Measurements from ENCODE around the gene GRAMD2A.

The GRAMD2A gene

DNA sequence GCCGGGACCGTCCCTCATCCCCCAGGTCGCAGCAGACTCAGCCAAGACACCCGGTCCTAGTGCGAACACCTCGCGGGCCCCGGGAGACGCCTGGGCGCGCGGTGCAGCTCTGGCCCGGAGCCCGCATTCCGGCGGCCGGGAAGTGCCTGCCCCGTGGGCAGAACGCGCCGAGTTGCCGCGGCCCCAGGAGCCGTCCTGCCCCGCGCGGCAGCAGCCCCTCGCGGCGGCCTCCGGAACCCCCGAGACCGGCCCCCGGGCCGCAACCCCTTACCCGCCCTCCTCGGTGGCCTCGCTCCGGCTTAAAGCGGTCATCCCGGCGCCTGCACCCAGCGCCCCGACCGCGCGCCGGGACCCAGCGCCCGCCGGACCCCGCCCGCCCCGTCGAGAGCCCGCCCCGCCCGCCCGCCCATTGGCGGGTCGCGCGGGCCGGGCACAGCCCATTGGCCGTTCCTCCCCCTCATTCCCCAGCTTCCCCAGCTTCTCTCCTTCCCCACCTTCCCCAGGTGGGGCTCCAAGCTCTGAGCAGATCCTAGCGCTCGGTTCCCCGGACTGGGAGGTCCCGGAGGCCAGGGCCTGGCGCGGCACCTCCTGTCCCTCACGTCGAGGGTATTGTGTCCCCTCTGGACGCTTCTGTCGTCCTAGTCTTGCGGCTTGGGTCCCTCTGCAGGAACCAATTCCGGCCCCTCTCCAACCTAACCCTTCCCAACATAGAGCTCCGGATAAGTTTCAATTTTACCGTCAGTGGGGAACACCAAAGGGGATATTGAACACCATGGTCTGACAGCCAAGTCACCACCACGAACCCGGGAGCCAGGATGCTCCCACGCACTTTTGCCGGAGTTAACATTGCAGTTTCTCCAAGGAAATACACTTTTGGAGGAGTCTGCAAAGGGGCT, at the start of gene GRAMD2A:
TSS of gene GRAMD2A (minus strand) at position 328 of the 896 bp plus-strand sequence.
- DNase-seq = no peak

DNA sequence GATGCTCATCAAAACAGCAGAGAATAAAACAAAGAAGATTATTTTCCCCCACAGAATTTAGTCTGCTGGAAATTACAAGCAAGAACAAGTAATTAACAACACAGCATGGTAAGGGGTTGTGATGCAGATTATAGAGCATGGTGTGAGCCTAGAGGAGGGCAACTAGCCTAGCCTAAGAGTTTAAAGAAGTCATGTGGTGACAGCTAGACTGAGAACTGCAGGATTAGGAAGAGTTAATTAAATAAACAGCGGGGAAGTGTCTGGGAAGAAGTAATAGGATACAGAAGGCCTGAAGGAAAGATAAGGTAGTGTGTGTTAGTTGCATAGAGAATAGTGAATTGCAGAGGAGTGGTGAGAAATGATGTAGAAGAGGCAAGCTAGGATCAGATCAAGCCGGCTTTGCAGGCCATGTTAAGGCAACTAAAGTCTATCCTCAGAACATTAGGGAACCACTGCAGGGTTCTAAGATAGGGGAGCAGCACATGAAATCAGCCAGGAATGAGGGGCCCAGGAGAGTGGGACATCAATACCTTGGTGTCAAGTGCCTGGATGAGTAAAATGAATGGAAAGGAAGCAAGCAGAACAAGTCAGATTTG, 45.3 kb upstream of the GRAMD2A start:
- no peak for DNase-seq

DNA sequence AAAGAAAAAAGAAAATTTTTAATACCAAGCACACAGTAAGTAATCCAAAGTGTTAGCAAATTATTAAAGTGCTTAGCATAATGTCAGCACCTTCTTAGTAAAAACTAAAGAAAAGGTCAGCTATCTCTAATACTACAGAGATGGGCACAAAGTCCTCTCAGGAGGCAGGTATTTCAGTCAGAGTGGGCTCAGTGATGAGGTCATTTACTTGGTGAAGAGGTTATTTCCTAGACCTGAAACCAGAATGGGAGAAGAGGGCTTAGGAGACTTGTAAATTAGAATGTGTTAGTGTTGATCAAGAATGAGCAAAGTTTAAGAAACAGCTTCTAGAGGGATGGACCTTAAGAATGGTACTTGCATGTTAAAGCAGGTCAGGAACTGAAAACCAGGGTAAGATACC, 42.1 kb upstream of the GRAMD2A start:
- DNase-seq = no peak

DNA sequence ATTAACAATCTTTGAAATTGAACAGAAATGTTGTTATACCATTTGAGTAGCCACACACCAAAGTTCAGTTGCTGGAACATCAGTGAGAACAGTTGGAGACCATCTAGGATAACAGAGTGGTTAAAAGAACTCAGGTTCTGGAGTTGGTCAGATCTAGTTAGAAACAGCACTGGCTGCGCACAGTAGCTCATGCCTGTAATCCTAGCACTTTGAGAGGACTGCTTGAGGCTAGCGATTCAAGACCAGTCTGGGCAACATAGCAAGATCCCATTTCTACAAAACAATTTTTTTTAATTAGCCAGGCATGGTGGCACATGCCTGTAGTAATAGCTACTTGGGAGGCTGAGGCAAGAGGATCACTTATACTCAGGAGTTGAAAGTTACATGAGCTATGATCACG, 41.0 kb upstream of the GRAMD2A start:
- no peak for DNase-seq

DNA sequence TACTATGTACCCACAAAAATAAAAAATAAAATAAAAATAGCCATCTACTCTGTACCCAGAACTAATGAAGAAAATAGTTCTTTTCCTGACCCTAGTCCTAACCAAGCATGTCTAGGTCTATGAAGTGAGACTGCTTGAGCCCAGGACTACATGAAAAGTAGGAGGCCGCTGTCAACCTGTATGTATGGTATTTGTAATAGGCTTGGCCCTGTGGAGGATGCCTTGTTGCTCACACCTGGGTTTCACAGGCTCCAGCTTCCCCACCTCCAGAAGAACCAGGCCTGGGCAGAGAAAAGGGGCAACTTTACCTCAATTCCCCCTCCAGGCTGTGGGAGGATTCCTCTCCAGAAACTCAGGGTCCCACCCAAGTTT, 40.3 kb upstream of the GRAMD2A start:
- no peak for DNase-seq

DNA sequence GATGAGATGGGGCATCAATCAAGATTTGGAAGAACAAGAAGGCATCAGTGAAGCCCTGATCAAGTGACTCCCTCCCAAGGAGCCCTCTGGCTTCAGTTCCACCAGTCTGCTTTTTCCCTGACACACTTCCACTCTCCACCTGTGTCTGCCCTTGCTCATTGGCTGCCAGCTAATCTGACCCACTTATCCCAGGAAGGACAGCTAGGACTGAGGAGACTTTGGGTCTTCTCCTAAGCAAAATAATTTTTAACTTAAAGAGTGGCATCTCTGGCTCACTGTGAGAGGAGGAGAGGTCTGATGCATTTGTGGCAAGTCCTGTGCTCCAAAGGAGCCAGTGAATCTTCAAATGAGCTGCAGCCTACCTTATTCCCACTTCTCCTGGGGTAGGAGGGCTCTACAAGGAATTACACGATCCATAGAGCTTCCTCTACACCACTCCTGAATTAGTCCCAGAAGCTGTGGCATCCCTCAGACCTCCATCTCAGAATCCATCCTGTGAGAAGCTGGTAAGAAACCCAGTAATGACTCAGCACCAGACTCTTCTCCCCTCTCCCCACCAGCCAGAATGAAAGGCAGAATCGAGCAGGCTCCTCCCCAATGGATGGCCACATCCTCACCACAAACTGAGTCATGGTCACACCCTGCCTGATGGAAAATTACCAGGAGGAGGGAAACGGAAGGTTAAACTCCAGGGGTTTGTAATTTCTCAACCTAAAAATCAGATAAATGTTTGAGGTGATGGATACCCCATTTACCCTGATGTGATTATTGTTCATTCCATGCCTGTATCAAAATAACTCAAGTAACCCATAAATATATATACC, 39.7 kb upstream of the GRAMD2A start:
- DNase-seq = no peak

DNA sequence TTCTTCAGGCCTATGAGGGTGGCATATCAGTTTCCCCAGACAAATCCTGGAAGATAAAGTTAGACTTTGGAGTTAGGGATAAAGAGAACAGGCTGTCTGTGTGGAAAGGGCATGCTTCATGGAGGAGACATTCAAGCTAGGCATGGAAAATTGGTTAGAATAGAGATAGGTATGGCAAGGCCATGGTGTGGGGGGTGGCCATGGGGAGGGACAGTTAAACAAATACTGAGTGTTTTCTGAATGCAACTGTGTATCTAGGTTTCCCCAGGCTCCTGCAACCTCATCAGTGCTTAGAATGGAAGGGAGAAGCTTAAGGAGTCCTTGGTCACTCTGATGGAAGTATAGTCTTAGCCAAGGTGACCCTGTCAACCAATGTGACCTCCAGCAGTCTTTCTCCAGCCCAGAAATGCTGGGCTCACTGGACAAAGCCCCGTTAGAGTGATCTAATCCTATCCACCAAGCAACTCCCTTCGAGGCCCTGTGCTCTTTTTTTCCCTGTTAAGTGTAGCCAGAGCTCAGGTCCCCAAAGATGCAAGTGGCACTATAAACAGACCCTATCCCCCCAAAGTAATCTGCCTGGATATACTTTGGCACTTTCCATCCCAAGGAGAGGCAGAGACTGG, 38.9 kb upstream of the GRAMD2A start:
- no peak for DNase-seq

DNA sequence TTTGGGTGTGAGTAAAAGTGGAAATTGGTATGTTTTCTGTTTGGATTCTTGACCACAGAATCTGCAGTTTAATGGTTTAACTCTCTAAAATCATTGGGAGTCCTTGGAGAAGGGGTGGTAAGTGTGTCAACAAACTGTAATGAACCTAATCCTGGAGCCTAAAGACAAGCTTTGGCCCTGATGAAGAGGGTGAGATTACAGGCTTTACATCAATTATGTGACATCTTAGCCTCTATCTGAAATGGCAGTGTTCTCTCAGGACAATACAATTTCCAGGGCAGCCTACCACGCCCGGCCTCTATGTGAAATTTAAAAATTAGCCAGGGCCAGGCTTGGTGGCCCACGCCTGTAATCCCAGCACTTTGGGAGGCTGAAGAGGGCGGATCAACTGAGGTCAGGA, 37.7 kb upstream of the GRAMD2A start:
- DNase-seq = no peak

DNA sequence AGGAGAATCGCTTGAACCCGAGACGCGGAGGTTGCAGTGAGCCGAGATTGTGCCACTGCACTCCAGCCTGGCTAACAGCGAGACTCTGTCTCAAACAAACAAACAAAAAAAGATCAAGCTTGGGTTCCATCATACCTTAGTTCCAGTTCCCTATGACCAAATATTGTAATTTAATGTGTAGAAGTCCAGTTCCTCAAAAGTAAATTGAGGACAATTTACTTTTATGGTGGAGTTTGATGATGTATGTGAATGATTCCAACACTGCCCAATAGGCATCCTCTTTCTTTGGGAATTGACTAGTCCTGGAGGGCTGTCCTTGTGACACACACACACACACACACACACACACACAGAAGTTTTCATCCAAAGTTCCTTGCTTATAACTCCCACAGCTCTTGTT, 36.2 kb upstream of the GRAMD2A start:
- no peak for DNase-seq

DNA sequence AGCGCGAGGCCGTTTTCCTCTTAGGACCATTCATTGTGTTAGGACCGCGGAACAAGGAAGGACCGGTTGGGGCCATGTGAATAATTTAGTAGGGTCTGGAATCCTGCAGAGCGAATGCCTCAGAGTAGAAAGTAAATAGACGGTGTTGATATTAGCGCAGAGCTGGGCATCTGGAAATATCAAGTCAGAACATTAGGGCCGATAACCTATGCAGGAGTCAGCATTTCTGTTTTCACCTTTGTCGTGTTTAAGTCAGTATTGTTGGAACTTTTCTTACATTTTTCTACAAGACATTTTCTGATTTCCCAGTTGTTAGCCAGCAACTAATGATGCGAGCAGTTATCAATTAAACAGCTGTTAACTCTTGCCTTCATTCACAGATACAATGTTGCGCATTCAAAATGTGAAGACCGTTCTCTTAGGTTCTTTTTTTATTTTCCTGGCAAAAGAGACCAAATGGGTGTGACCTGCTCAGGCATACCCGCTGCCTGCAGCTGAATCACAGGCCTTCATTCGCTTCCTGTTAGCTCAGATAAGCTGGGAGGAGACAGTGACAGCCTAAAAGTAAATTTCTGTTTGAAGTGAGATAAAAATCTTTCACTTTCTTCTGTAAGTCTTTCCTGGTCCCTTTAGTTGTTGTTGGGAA, 34.4 kb upstream of the GRAMD2A start:
- DNase-seq = peak; percentile 79

DNA sequence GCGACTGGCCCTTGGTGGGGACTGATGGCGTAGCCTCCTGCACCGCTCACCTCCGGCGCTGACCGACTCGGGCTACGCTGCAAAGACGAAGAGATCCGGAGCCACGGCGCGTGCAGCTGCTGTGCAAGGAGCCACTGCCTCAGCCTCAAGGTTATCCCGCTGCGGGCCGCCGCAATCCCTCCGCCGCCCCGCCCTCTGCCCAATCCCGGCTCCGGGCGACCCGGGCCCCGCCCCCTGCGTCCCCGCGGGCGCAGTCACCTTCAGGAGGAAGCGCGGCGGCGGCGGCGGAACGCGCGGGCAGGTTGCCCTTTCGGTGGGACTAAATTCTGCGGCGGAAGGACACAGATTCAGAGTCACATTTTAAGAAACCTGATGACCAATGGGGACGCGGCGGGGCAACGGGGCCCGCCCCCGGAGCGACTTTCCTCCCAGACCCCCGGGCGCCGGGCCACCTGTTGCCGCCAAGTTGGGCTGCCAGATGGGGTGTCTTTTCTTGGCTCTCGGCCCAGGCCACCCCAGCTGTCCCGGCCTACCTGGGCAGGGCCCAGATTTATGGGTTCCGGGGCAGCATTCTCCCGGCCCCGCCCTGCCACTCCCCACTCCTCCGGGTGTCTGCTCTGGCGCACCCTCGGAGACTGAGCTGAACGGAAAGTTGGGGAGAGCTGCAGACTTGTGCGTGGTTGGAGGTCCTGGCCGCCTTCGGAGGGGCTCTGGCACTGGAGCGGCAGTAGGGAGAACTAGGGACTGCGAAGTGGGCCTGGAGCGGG, 33.7 kb upstream of the GRAMD2A start, which contains the start of gene PKM:
TSS of gene PKM (minus strand) at position 125 of the 767 bp plus-strand sequence. CDS start 12,093 bp downstream, outside the sequence.
- peak; percentile 99 for DNase-seq

DNA sequence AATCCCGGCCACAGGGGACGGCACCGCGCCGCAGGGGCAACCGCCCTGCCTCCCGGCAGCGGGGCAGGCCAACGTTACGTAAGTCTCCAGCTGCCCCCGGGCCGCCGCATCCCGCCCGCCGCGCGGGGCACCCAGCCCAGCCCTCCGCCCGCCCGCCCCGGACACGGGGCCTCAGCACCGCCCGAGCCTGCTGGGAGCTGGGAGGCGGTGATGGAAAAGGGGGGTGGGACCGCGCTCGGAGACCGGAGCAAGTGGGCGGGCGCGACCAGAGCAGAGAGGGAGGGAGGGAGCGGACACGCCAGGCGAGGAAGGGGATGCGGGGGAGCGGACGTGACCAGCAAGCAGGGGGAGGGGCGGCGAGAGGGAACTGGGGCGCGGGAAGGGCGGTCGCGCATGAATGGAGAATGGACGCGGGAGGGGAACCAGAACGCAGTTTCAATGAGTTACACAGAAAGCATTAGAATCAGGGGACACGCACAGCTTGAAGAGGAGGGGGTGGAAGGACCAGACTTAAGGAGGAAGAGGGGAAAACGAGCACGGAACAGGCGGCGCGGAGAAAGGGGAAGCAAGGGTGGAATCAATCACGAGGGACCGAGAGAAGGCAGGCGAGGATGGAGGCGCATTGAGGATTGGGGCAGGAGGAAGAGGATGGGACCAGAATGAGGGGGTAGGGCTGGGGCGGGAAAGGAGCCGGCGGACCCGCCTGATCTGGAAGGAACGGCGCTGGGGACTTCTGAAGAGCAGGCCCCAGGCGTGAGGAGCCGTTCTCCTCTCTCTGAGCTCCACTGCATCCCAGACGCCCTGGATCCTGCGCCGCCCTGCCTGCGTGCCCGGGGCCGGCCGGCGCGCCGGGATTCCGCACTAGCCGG, 32.8 kb upstream of the GRAMD2A start:
- DNase-seq = peak; percentile 91

DNA sequence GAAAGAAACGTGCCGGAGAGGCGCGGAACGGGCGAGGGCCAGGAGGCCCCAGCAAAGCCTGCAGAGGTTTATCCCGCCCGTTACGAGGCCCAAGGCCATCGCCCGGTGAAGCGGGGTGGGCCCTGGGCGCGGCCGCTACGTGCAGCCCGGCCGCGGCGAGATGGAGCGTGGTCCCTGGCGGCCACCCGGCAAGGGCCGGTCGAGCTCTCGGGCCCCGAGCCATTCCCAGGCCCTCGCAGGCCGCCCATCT, 32.3 kb upstream of the GRAMD2A start:
- no peak for DNase-seq

DNA sequence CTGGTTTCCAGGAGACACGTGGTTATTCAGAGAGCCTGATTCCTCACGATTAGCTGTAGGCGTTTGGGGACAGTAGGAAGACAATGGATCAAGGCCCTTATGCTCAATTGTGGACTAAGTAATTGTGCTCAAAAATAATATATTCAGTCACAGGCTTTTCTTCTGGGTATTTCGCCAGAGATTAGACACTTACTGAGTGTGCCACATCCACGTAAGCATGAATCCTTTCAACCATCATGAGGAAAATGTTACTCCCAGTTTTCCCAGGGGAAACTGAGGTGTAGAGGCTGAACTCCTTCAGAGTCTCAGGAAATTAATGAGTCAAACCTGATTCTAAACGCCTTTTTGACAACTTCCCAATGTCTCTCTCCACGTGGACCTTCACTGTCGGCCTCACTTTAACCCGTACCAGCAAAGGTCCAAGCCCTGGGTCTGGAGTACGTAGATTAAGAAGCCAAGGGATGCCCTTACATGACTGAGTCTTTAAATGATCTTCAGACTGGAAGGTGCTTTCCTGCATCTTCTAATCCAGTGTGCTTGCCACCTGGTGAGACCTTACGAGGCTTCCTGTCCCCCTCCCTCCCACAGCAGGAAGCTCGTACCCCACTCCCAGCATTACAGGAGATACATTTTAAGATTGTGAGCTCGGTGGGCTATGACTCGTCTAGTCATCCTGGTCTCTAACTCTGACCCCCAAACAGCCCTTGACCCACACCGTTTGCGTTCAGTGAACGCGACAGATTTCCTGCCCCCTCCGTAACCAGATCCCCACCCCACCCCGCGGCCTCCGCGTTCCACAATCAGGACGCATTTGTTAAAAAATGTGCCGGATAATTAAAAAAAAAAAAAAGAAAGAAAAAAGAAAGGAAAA, 31.7 kb upstream of the GRAMD2A start:
- no peak for DNase-seq

DNA sequence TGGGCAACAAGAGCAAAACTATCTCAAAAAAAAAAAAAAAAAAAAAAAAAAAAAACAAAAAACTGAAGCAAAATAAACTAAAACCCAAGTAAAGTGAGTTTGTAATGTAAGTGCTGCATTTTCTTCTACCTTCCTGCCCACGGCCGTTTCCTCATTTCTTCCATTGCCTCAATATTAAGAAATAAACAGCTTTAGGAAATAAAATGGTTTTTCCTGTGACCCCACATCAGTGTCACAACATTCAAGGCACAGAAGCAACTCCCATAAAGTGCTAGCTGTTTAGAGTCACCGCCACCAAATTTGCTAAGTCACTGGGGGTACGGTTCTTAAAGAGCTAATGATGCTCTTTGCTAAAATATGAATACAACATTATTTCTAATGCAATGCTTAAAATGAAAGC, 30.1 kb upstream of the GRAMD2A start:
- no peak for DNase-seq

DNA sequence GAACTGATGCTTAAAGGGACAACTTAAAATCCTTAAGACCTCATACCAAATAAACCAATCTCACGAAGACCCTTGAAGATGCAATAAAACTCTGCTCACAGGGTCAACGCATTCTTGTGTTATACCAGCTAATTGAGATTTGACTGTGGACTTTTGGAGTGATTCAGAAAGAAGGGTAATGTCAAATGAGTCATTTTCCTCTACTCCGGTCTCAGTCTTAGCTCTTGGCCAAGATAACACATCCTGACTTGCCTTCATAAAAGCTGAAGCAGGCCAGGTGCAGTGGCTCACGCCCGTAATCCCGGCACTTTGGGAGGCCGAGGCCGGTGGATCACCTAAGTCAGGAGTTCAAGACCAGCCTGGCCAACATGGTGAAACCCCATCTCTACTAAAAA, 29.6 kb upstream of the GRAMD2A start:
- no peak for DNase-seq

DNA sequence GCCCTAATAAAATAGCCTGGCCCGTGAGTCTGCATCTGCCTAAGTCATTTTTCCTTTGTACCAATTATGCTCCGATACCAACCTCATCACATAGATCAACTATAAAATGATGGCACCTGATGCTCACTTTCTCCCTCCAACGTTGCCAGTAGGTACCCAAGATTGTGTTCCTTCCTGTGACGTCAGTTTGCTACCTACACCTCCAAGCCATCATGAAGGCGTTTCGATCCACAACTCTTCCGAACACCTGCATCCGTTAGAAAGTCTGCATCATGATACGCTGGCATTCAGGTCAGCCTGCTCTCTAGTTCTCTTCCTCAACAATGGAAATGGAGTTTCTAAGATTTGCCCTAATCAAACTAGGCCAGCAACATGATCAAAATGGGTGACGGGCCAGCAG, 25.7 kb upstream of the GRAMD2A start:
- no peak for DNase-seq

DNA sequence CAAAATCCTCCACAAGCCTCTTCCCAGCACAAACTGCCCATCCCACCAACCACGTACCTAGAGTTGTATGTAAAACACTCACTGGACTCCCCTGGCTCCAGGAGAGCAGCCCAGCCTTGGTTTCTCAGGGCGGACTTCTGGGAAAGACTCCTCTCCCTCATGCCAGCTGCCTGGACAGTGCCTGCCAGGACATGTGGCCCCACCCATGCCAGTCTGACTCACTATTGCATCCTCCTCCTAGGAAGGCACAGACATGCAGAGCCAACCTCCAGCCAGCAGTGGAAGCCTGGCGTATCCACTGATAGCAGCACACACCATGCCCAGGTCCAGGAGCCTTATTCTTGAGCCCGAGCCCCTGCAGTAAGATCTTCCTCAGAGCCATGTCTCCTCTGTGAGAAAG, 24.8 kb upstream of the GRAMD2A start:
- no peak for DNase-seq

DNA sequence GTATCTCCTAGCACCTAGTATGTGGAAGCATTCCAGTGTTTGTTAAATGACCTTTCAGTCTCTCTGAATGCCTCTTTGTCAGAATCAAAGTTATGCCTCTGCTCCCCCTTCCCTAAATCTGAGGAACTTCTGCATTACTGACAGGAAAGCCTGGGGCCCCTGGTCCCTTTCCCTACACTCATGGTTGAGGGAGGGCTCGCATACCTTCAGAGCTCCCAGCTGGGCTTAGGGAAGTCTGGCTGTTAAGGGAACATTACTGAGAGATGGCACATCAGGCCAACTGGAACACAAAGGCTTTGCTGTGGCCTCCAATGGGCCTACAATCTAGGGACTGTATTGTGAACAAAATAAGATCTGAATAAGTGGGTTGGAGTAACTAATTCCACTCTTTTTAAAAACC, 23.1 kb upstream of the GRAMD2A start:
- no peak for DNase-seq

DNA sequence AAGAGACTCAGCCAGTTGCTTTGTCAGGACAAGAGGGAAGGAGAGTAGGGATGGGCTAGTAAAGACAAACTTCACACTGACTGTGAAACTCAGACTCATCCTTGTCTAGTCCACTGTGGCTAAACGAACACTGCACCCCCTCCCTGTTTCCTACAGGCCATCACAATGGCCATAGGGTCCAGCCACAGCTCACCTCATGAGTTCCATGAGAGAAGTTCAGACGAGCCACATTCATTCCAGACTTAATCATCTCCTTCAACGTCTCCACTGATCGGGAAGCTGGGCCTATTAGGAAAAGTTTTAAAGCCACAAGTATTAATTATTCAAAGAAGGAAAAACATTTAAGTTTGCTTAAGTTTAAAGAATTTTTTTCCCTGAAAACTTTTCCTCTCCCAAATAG, 19.6 kb upstream of the GRAMD2A start:
- DNase-seq = no peak

All from COR-L47 (cell line).